ENCODE results near the gene MIER1.
"Not testable (repeated sequence)": the region's sequence is repeated elsewhere in the genome, so short reads cannot be mapped to it uniquely, and the experiment has no call there.

MIER1 gene

GRCh38 chr1:66940981-66941380 lies 16.2 kb downstream of the MIER1 start:
- no peak for DNase-seq

- no peak for DNase-seq
Measured at GRCh38 chr1:66943361-66943969, 18.7 kb downstream of the MIER1 start.

DNA sequence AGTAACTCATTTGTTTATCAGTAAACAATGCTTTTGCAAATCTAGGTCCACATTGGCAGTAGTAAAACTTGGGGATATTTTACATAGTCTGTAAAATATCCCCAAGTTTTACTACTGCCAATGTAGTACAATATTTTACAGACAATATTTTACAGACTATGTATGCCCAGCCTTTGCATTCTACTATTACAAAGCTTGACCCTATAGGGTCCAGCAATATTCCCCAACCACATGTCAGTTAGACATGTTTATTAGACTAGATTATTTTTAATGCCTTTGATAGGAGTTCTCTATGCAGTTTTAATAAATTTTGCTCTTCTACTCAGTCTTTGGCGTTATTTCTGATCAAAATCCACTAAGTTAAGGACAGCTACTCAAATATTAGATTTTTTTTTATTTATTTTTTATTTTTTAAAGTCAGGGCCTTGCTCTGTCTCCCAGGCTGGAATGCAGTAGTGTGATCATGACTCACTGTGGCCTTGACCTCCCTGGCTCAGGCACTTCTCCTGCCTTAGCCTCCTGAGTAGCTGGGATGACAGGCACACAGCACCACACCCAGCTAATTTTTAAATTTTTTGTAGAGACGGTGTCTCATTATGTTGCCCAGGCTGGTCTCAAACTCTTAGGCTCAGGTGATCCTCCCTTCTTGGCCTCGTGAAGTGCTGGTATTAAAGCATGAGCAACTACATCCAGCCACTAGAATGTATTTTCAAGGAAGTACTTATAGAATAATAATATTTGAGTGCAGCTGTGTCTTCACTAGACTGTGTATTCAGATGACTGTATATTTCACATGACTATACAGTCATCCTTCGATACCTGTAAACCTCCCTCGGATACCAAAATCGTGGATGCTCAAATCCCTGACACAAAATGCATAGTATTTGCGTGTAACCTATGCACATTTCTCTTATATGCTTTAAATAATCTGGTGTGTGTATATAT lies 19.8 kb downstream of the MIER1 start:
- DNase-seq = no peak

DNA sequence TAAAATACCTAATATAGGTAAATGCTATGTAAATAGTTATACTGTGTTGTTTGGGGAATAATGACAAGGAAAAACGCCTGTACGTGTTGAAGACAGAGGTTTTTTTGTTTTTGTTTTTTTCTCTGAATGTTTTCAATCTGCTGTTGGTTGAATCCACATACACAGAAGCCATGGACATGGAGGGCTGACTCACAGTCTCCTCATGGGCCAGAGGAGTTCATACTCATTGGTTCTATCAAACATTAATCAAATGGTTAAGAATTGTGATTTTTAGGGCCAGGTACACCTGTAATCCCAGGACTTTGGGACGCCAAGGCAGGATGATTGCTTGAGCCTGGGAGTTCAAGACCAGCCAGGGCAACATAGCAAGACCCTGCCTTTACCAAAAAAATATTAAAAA lies 20.5 kb downstream of the MIER1 start:
- no peak for DNase-seq

DNA sequence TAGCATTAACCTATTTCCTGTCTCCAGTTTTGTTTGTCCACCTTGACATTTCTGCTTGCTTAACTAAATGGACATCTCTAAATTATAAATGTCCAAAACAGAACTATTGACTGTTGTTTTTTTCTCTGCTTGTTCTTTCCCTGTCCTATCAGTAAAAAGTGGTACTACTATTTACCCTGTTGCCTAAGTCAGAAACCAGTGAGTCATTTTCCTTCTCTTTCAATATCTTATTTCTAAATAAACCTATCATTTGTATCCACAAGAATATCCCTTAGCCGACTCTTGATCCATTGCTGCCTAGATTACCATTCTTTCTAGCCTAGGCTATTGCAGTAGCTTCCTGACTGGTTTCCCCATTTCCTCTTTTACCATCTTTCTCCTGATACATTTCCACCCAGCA lies 22.5 kb downstream of the MIER1 start:
- no peak for DNase-seq

- no peak for DNase-seq
Measured at GRCh38 chr1:66951513-66951912, 26.7 kb downstream of the MIER1 start.

- DNase-seq = no peak
Measured at GRCh38 chr1:66954208-66954607, 29.4 kb downstream of the MIER1 start.

DNA sequence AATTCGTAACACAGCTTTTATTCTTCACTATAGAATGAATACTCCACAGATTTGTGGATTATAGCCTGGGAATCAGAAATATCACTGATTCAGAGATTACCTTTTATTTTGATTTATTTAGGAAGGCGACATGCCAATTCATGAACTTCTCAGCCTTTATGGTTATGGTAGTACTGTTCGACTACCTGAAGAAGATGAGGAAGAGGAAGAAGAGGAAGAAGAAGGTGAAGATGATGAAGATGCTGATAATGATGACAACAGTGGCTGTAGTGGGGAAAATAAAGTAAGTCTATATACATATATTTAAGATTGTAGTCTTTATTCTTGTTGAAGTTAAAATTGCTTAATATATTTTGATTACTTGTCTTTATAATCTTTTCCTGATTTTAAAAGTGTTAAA lies 33.1 kb downstream of the MIER1 start:
- DNase-seq = no peak

DNA sequence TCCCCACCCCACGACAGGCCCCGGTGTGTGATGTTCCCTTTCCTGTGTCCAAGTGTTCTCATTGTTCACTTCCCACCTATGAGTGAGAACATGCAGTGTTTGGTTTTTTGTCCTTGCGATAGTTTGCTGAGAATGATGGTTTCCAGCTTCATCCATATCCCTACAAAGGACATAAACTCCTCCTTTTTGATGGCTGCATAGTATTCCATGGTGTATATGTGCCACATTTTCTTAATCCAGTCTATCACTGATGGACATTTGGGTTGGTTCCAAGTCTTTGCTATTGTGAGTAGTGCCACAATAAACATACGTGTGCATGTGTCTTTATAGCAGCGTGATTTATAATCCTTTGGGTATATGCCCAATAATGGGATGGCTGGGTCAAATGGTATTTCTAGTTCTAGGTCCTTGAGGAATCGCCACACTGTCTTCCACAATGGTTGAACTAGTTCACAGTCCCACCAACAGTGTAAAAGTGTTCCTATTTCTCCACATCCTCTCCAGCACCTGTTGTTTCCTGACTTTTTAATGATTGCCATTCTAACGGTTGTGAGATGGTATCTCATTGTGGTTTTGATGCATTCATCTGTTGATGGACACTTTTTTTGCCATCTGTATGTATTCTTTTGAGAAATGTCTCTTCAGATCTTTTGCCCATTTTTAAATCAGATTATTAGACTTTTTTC lies 41.5 kb downstream of the MIER1 start:
- not testable (repeated sequence) for DNase-seq

- no peak for DNase-seq
Measured at GRCh38 chr1:66968574-66968973, 43.8 kb downstream of the MIER1 start.

DNA sequence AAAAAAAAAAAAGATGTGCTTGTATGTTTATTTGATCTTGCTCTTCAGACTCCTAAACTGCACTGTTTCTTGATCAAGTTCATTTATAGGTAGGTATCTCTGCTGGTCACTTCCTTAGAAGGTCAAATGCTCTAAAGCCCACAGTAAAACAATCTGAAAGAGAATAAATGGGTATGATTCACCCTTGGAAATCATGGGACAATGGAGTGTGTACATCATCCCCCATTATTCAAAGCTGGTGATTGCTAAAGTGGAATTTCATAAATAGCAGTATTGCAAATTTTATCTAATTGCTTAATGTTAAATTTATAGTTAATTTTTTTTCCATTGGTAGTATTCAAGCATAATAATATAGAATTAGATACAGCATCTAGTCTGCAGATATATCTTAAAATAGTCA lies 53.4 kb downstream of the MIER1 start:
- DNase-seq = no peak

GRCh38 chr1:66979621-66980020 lies 54.8 kb downstream of the MIER1 start:
- not testable (repeated sequence) for DNase-seq

DNA sequence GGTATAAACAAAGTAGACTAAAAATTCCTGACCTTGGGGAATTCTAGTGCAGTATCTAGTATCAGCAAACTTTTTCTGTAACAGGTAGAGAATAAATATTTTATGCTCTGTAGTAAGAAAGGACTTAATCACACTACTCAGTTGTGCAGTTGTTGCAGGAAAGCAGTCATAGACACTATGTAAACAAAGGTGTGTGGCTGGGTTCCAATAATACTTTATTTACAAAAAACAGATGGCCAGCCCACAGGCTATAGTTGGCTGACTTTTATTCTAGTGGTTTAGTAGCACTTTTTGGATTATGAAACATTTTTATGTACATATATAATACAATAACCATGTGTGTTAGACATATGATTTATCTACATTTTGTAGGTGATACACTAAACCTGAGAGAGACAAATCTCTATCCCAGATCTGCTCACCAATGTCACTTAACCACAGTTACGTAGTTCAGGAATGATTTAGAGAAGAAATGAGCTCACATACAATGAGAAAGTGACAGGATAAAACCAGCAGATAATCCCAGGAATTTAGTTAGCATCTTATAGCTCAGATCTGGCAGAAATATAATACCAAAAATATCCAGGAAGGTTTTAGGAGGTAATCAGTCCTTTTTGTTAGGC lies 56.1 kb downstream of the MIER1 start:
- no peak for DNase-seq

- DNase-seq = peak; percentile 6
Measured at GRCh38 chr1:66981679-66982078, 56.9 kb downstream of the MIER1 start.

DNA sequence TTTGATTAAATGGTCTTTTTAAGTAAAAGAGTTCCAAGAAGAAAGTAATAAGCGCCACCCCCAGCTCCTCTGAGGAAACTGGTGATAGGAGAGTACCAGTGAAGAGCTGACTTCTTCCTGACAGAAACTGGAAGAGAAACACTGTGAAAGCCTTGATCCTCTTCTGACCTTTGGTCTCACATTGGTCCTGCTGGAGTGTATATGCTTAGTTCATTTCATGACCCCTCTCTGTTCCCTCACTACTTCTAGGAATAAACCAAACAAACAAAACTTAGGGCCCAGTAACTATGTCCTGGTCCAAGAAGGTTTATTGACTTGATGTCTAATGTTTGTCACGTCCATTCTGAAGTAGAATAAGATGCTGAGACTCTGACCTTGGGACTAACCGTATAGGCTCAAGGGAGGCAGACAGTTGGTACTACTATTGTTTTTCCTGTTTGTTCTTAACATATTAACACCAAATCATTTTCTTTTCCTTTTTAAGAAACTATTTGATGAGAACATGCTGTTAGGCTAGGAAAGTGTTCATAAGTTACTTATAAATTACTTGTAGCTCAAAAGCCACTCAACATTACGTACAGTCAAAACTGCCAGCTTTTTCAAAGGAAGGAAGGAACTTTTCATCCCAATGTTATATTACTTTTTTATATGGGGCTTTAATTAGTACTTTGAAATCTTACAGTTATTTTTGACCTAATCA lies 57.9 kb downstream of the MIER1 start:
- no peak for DNase-seq

DNA sequence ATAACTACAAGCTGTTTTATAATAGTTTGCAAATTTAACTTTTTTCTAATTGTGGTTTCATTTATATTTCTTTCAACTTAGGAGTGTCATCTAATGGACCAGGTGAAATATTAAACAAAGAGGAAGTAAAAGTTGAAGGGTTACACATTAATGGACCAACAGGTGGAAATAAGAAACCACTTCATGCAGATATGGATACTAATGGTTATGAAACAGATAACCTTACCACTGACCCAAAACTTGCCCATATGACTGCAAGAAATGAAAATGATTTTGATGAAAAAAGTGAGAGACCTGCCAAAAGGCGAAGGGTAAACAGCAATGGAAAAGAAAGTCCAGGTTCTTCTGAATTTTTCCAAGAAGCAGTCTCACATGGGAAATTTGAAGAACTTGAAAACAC lies 59.7 kb downstream of the MIER1 start:
- no peak for DNase-seq

DNA sequence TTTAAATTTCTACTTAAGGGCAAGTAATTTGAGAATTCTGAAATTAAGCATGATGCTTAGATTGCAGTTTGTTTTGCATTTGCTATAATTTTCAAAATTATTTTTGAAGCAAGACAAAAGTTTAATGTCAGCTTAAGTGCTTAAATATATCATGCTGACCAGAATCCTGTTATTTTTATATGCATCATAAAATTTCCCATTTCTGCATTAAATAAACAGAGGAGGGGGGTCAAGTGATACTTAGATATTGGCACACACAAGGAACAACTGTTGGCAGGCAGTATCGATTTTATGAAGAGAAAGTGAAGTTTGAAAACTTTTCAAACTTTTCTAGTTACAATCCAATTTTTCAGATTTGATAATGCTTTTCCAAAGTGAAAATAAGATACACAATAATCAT lies 61.0 kb downstream of the MIER1 start:
- DNase-seq = no peak

DNA sequence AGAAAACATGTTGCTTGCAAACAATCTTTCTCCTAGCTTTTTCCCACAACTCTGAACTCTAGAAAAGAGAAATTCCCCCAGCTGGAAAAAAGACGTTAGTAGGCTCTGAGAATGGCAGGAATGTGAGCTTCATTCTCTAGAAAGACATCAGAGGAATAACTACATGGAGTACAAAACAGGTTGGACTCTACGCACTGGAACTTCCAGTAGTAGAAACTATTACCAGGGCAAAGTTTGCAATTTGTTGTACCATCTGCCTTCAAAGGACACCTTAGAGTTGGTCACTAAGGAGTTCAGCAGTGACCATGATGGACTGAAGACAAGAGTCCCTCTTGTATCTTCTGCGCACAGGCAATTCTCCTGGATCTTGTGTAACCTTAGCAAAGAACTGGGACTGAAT lies 68.3 kb downstream of the MIER1 start:
- no peak for DNase-seq

GRCh38 chr1:66996018-66996682 lies 71.4 kb downstream of the MIER1 start:
- DNase-seq = peak; percentile 37

DNA sequence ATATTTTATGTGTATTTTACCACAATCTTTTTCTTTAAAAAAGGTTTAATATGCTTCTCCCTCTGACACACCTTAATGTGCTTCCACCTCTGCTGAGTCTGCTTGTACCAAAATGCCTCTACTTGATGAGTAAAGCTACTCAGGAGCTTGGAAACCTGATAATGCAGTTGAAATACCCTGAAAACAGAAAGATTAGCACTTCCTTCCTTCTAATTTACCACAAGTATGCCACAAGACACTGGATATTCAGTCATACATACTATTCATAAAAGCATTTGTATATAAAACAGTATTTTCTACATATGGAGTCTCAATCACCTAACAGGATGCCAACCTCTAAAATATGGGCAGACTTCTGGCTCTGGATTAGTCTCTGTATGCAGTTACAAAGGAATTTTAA lies 74.2 kb downstream of the MIER1 start:
- DNase-seq = no peak

DNA sequence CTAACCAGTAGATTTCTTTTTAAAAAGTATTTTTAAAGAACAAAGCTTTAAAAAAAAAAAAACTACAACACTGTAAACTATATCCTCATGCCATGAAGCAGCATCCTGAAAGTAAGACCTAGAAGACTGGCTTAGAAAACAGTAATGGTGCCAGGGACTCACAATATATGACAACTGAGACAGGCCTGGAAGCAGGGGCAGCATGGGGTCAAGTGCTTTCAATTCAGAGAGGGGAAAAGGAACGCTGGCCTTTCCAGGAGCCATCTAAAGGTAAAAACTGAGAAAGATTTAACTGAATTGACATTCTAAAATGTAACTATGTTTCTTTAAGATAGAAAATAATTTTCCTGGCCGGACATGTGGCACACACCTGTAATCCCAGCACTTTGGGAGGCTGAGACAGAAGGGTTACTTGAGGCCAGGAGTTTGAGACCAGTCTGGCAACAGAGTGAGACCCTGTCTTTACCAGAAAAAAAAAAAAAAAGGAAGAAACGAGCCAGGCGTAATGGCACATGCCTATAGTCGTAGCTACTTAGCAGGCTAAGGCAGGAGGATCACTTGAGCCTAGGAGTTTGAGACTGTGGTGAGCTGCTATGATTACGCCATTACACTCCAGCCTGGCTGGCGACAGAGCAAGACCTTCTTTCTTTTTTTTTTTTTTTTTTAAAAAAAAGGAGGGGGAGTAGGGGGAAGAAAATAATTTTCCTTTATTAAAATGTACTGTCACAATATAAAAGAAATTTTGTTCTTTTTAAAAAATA lies 75.0 kb downstream of the MIER1 start:
- DNase-seq = no peak

Measured in activated effector memory CD4-positive, alpha-beta T cell treated with Interleukin-2 at 50 U/mL for 16 hours (primary cell).